ENCODE measurements around the gene CCDC14. TPM values are rescaled to one million over a fixed set of nuclear protein-coding genes. Genes with fewer than 3 reads are reported as not detected.

Gene CCDC14
- total and polyA plus RNA-seq, 4 donors, result 3.7 to 32.5 (median 14.7) TPM

DNA sequence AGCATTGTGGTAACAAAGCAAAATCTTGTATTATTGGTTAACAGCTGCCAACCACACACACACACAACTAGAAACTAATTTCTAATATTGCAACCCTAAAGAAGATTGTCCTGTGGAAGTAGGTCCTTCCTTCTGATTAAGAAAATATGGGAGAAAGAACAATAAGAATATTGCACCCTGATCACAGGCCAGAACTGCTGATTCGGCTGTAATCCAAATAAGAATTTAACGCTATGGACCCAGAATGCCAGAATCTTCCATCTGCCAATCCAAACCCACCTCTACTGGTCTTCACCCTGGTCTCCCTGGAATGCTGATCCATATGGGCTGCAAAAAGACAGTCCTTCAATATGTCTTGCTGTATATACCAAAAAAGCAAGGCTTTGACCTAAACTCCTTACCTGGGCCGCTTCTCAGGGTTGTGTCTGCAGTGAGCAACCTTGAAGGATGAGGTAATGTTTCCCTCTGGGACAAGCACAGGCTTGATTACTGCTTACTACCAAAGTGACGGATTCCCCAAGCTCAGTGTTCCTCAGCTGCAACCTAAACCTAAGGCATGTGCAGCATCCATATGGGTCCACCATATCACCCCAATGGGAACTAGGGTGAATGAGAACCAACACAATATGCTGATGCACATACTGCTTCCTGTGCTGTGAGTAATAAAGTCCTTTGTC lies 8.0 kb downstream of the CCDC14 start:
- H3K9me3 ChIP-seq (ENCODE audit: control insufficient read depth in 4 of 4, low read length in 3 of 4), result no peaks in the 10 kb centered on the region
- DNase-seq (ENCODE audit: low spot score), result no peak
- H3K27me3 ChIP-seq (ENCODE audit: control insufficient read depth in 4 of 4, insufficient read depth in 4 of 4, low read length in 3 of 4), result no peaks in the 10 kb centered on the region
- WGBS, result 95% methylated on average over 4 of the region's 4 CpGs
- no peak overlapping the region for H3K27ac ChIP-seq (ENCODE audit: low read depth in 1 of 2, low read length in 2 of 2)
- no peaks in the 10 kb centered on the region for H3K4me1 ChIP-seq (ENCODE audit: control insufficient read depth in 4 of 4, insufficient read depth in 4 of 4, low read length in 3 of 4)
- peaks cover 0 to 26% (median 8%) of the 10 kb centered on the region in 4 donors for H3K36me3 ChIP-seq (ENCODE audit: control insufficient read depth in 4 of 4, insufficient read depth in 3 of 4, low read depth in 1 of 4, low read length in 3 of 4)
- no peak overlapping the region for H3K4me3 ChIP-seq (ENCODE audit: low read depth in 1 of 3, low read length in 3 of 3)
- H3K9ac ChIP-seq (ENCODE audit: low read depth in 1 of 2, low read length in 2 of 2), result no peak overlapping the region
- TF ChIP-seq TAF1 (conservative IDR thresholded peaks at IDR 0.05), result no peak
- TF ChIP-seq, protein P1, sequence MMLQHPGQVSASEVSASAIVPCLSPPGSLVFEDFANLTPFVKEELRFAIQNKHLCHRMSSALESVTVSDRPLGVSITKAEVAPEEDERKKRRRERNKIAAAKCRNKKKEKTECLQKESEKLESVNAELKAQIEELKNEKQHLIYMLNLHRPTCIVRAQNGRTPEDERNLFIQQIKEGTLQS (IDR thresholded peaks at IDR 0.05), result no peak
- TF ChIP-seq HNF4G (IDR thresholded peaks at IDR 0.05), result no peak
- TF ChIP-seq RXRA (IDR thresholded peaks at IDR 0.05), result no peak
- no peak for TF ChIP-seq RAD21 (IDR thresholded peaks at IDR 0.05)
- no peak for TF ChIP-seq FOXA1 (IDR thresholded peaks at IDR 0.05)
- TF ChIP-seq GABPA (IDR thresholded peaks at IDR 0.05 in 1 of 2, conservative IDR thresholded peaks at IDR 0.05 in 1 of 2), result no peak
- TF ChIP-seq, protein P2, sequence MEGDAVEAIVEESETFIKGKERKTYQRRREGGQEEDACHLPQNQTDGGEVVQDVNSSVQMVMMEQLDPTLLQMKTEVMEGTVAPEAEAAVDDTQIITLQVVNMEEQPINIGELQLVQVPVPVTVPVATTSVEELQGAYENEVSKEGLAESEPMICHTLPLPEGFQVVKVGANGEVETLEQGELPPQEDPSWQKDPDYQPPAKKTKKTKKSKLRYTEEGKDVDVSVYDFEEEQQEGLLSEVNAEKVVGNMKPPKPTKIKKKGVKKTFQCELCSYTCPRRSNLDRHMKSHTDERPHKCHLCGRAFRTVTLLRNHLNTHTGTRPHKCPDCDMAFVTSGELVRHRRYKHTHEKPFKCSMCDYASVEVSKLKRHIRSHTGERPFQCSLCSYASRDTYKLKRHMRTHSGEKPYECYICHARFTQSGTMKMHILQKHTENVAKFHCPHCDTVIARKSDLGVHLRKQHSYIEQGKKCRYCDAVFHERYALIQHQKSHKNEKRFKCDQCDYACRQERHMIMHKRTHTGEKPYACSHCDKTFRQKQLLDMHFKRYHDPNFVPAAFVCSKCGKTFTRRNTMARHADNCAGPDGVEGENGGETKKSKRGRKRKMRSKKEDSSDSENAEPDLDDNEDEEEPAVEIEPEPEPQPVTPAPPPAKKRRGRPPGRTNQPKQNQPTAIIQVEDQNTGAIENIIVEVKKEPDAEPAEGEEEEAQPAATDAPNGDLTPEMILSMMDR (IDR thresholded peaks at IDR 0.05; ENCODE audit: low read depth, low read length, missing input control), result no peak
- no peak for TF ChIP-seq JUND (IDR thresholded peaks at IDR 0.05)
- no peak for TF ChIP-seq FOXA2 (IDR thresholded peaks at IDR 0.05)
- no peak for TF ChIP-seq HNF4A (conservative IDR thresholded peaks at IDR 0.05)
- no peak for TF ChIP-seq EGR1 (IDR thresholded peaks at IDR 0.05; ENCODE audit: low read depth in 2 of 2)

DNA sequence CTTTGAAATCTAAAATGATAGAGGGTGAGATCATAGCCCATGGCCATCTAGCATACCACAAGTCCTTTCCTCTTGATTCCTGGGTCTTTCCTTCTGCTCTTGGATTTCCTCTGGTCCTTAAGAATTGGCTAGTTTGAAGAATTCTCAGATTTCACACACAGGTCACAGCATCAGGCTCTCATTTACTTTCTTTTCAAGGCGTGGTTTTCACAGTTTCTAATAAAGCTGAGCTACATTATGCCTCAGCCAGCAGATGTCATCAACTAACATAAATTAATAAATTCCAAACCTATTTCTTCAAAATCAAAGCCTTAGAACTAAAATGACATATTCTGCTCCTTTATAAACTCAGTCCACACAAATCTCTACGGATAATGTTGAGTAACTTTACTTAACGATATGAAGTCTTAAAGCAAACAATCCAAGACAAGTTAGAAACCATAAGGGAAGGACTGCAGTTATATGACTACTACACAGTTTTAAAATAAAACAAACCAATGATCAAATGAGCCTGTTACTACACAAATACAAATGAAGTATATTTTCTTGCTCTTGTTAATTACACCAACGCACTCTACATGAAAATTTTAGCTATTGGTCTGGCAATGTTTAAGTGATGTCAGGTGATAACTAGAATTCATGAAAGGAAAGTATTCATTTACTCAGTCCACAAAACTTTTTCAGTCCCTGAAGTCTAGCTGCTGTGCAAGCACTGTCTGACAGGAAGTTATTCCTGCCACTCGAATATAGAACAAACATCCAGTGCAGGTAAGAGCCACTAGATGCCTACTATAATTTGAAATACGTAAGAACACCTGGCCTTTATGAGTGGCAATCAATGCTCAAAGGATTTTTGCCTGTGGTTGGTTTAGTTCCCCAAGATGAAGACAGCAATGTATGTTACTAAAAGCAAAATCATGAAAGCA lies 9.2 kb downstream of the CCDC14 start:
- Histone ChIP-seq H3K36me3 (ENCODE audit: control insufficient read depth in 4 of 4, insufficient read depth in 3 of 4, low read depth in 1 of 4, low read length in 3 of 4) (peaks cover 0 to 29% (median 8%) of the 10 kb centered on the region in 4 donors), H3K4me1 (ENCODE audit: control insufficient read depth in 4 of 4, insufficient read depth in 4 of 4, low read length in 3 of 4) (peaks cover 0 to 3% (median 1%) of the 10 kb centered on the region in 4 donors), H3K27ac (ENCODE audit: low read depth in 1 of 2, low read length in 2 of 2) (no peak overlapping the region), H3K9ac (ENCODE audit: low read depth in 1 of 2, low read length in 2 of 2) (no peak overlapping the region), H3K4me3 (ENCODE audit: low read depth in 1 of 3, low read length in 3 of 3) (no peak overlapping the region), H3K27me3 (ENCODE audit: control insufficient read depth in 4 of 4, insufficient read depth in 4 of 4, low read length in 3 of 4) (no peaks in the 10 kb centered on the region), H3K9me3 (ENCODE audit: control insufficient read depth in 4 of 4, low read length in 3 of 4) (no peaks in the 10 kb centered on the region)
- 76% methylated on average over 6 of the region's 6 CpGs for WGBS
- DNase-seq (ENCODE audit: low spot score), result no peak
- TF ChIP-seq, protein P3, sequence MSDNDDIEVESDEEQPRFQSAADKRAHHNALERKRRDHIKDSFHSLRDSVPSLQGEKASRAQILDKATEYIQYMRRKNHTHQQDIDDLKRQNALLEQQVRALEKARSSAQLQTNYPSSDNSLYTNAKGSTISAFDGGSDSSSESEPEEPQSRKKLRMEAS (IDR thresholded peaks at IDR 0.05), result no peak
- no peak for TF ChIP-seq HNF4A (conservative IDR thresholded peaks at IDR 0.05)

DNA sequence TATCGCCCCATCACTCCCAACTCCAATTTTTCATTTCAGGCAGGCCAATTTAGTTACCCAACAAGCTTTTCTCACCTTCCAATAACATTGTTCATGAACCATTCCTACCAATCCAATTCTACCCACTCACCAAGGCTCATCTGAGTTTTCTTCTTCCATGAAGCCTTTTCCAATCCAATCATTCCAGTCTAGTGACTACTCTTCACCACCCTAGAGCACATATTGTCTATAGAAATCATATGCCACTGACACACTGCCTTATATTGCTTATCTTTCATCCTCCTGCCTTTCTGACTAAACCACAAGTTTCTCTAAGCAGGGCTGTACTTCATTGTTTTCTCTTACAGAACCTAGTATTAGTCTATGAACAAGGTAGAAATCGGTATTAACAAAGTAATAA lies 11.4 kb downstream of the CCDC14 start:
- no peak overlapping the region for H3K9ac ChIP-seq (ENCODE audit: low read depth in 1 of 2, low read length in 2 of 2)
- H3K27ac ChIP-seq (ENCODE audit: low read depth in 1 of 2, low read length in 2 of 2), result no peak overlapping the region
- H3K4me1 ChIP-seq (ENCODE audit: control insufficient read depth in 4 of 4, insufficient read depth in 4 of 4, low read length in 3 of 4), result peaks cover 0 to 9% (median 4%) of the 10 kb centered on the region in 4 donors
- no peaks in the 10 kb centered on the region for H3K27me3 ChIP-seq (ENCODE audit: control insufficient read depth in 4 of 4, insufficient read depth in 4 of 4, low read length in 3 of 4)
- H3K4me3 ChIP-seq (ENCODE audit: low read depth in 1 of 3, low read length in 3 of 3), result no peak overlapping the region
- no peak for DNase-seq (ENCODE audit: low spot score)
- TF ChIP-seq HNF4A (conservative IDR thresholded peaks at IDR 0.05) (no peak), RAD21 (IDR thresholded peaks at IDR 0.05) (no peak), YY1 (IDR thresholded peaks at IDR 0.05) (no peak), JUND (IDR thresholded peaks at IDR 0.05) (no peak), FOXA2 (IDR thresholded peaks at IDR 0.05) (no peak), RXRA (IDR thresholded peaks at IDR 0.05) (no peak), GABPA (IDR thresholded peaks at IDR 0.05 in 1 of 2, conservative IDR thresholded peaks at IDR 0.05 in 1 of 2) (no peak), EGR1 (IDR thresholded peaks at IDR 0.05; ENCODE audit: low read depth in 2 of 2) (no peak)
- TF ChIP-seq, protein P2 (IDR thresholded peaks at IDR 0.05; ENCODE audit: low read depth, low read length, missing input control), result no peak
- TF ChIP-seq, protein P4, sequence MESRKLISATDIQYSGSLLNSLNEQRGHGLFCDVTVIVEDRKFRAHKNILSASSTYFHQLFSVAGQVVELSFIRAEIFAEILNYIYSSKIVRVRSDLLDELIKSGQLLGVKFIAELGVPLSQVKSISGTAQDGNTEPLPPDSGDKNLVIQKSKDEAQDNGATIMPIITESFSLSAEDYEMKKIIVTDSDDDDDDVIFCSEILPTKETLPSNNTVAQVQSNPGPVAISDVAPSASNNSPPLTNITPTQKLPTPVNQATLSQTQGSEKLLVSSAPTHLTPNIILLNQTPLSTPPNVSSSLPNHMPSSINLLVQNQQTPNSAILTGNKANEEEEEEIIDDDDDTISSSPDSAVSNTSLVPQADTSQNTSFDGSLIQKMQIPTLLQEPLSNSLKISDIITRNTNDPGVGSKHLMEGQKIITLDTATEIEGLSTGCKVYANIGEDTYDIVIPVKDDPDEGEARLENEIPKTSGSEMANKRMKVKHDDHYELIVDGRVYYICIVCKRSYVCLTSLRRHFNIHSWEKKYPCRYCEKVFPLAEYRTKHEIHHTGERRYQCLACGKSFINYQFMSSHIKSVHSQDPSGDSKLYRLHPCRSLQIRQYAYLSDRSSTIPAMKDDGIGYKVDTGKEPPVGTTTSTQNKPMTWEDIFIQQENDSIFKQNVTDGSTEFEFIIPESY (IDR thresholded peaks at IDR 0.05), result no peak
- TF ChIP-seq, protein P3 (IDR thresholded peaks at IDR 0.05), result no peak
- WGBS, result 98% methylated on average over 2 of the region's 2 CpGs
- H3K9me3 ChIP-seq (ENCODE audit: control insufficient read depth in 4 of 4, low read length in 3 of 4), result no peaks in the 10 kb centered on the region
- peaks cover 0 to 29% (median 8%) of the 10 kb centered on the region in 4 donors for H3K36me3 ChIP-seq (ENCODE audit: control insufficient read depth in 4 of 4, insufficient read depth in 3 of 4, low read depth in 1 of 4, low read length in 3 of 4)
